NCI-H69 (cell line): ENCODE results near the gene WDCP.
A peak's percentile ranks its signal among the peaks of the same experiment; 100 is the strongest.
"Not testable (repeated sequence)": the region's sequence is repeated elsewhere in the genome, so short reads cannot be mapped to it uniquely, and the experiment has no call there.

ENCODE experiments used
- DNase-seq: peaks from one replicate; lab custom pipeline; 2025; lab: John Stamatoyannopoulos, UW

WDCP gene, protein sequence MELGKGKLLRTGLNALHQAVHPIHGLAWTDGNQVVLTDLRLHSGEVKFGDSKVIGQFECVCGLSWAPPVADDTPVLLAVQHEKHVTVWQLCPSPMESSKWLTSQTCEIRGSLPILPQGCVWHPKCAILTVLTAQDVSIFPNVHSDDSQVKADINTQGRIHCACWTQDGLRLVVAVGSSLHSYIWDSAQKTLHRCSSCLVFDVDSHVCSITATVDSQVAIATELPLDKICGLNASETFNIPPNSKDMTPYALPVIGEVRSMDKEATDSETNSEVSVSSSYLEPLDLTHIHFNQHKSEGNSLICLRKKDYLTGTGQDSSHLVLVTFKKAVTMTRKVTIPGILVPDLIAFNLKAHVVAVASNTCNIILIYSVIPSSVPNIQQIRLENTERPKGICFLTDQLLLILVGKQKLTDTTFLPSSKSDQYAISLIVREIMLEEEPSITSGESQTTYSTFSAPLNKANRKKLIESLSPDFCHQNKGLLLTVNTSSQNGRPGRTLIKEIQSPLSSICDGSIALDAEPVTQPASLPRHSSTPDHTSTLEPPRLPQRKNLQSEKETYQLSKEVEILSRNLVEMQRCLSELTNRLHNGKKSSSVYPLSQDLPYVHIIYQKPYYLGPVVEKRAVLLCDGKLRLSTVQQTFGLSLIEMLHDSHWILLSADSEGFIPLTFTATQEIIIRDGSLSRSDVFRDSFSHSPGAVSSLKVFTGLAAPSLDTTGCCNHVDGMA

DNA sequence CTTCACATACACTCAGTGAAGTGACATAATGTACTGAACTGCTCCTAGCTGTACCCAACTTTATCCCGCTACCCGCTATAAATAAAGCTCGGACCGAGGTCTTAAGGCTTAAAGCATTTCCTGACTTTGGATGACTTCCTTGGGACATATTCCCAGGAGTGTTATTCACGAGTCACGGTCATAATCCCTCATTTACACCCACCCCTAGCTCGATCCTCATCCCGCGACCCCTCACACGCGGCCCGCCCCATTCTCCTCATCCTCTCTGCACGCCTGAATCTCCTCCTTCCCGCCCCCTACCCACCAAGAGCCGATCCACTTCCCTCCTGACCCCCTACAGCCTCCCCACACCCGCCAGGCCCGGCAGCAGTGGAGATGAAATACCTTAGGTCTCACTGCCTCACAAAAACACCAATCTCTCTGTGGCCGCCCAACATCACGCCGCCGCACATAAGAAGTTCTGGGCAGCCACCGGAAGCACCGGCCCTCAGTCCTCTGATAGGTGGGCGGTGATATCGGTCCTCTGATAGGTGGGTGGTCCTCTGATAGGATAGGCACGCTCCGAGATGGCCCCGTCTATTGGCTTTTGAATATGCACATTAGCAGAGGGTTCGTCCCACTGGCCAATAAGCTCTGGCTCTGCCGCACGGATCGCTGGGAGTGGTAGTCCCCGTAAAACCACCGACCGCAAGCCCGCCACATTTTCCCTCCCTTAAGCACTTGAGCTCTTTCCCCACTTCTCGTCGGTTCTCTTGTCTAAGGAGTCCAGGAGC lies at the start of gene WDCP:
Gene WDCP, minus strand, starts transcription at position 462 of the 773 bp plus-strand sequence. CDS start 7,897 bp downstream, outside the sequence.
- DNase-seq: peak; percentile 96

DNA sequence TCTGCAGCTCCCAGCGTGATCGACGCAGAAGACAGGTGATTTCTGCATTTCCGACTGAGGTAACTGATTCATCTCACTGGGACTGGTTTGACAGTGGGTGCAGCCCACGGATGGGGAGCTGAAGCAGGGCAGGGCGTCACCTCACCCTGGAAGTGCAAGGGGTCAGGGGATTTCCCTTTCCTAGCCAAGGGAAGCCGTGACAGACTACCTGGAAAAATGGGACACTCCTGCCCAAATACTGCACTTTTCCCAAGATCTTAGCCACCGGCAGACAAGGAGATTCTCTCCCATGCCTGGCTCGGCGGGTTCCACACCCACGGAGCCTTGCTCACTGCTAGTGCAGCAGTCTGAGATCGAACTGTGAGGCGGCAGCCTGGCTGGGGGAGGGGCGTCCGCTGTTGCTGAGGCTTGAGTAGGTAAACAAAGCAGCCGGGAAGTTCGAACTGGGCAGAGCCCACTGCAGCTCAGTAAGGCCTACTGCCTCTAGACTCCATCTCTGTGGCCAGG lies 48.0 kb upstream of the WDCP start:
- not testable (repeated sequence) for DNase-seq

DNA sequence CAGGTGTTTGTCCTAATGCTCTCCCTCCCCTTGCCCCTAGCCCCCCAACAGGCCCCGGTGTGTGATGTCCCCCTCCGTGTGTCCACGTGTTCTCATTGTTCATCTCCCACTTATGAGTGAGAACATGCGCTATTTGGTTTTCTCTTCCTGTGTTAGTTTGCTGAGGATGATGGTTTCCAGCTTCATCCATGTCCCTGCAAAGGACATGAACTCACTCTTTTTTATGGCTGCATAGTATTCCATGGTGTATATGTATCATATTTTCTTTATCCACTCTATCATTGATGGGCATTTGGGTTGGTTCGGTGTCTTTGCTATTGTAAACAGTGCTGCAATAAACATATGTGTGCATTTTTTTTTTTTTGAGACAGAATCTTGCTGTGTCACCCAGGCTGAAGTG lies 46.1 kb upstream of the WDCP start:
- not testable (repeated sequence) for DNase-seq

DNA sequence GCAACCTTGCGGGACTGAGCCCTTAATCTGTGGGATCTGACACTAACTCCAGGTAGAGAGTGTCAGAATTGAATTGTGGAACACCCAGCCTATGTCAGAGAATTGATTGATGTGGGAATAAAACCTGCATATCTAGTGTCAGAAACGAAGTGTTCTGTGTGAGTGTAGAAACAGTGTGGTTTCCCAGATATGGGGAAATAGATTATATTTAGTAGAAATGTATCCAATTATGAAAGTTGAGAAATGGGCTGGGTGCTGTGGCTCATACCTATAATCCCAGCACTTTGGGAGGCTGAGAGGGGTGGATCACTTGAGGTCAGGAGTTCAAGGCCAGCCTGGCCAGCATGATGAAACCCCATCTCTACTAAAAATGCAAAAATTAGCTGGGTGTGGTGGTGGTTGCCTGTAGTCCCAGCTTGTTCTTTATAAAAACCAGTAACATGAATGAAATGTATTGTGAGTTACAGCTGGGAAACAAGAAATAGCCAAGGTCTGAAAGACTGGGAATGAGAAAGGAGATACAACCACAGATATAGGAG lies 41.7 kb upstream of the WDCP start:
- DNase-seq: no peak

DNA sequence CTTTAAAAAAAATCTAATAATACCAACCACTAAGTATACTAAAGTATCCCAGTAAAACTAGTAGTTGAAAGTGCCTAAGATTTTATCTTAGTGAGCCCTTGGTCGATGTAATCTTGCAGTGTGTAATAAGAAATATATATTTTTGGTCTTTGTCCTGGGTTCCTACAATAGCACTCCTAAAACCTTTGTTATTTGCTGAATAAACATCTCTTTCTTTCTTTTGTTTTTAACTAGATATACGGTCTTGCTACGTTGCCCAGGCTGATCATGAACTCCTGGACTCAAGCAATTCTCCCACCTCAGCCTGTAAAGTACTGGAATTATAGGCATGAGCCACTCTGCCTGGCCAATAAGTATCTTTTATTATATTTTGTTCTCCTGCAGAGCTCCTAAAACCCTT lies 39.8 kb upstream of the WDCP start:
- no peak for DNase-seq

DNA sequence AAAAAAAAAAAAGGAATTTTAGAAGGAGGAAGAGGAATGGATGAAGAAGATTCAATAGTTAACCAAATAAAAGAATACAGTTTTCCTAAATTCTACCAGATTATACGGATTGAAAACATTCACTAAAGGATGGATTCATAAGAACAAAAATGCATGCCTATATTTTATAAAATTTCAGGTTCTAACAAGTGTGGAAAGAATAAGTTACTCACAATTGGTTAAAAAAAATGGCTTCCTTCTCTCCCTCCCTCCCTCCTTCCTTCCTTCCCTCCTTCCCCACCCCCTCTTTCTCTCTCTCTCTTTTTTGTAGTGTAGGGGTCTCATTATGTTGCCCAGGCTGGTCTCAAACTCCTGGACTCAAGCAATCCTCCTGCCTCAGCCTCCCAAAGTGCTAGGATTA lies 39.0 kb upstream of the WDCP start:
- no peak for DNase-seq

DNA sequence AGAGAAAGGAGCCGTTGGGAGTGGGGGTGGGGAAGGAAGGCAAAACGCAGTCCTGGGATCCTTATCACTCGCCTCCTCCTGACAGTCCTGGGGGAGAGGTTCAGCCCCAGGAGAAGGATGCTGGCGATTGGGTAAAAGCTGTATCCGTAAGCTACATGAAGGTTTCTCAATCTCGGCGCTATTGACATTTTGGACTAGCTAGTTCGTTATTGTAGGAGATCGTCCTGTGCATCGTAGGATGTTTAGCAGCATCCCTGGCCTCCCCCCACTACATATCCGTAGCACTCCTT lies 38.0 kb upstream of the WDCP start:
- DNase-seq: no peak

DNA sequence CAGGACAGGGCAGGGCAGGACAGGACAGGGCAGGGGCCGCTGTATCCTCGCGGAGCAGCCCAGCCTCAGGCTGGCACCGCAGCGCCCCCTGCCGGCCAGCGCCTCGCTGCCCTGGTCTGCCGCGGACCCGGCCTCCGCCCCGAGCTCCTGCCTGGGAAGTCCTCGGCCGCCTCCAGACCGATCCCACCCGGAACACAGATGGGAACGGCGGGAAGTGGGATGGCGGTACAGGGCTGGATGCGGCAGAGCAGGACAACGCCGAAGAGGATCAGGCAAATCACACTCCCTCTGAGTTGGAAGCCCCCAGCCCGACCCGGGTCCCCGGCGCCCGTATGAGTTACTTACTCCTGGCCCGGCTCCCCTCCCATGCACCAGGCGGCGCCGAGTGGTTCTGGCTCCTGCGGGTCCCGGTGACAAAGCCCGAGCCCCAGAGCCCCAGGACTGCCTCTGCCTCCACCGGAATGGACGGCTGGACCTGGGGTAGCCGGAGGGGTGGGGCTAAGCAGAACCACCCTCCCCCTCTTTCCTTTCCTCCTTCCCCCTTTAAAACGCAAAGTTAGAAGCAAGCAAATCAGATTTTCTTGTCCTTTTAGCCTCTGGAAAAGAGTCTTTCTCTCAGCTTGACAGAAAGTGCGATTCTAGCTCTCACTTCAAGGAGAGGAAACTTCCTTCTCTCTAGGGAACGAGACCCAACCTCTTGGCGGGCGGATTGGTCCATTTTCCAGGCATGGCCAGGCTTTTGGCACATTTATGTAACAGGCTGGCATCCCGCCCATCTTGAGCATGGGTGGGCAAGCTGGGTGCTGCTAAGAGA lies 37.4 kb upstream of the WDCP start, which contains the start of gene TP53I3:
Gene TP53I3, minus strand, starts transcription at position 449 of the 814 bp plus-strand sequence. CDS start 508 bp downstream, outside the sequence.
- peak; percentile 79 for DNase-seq

DNA sequence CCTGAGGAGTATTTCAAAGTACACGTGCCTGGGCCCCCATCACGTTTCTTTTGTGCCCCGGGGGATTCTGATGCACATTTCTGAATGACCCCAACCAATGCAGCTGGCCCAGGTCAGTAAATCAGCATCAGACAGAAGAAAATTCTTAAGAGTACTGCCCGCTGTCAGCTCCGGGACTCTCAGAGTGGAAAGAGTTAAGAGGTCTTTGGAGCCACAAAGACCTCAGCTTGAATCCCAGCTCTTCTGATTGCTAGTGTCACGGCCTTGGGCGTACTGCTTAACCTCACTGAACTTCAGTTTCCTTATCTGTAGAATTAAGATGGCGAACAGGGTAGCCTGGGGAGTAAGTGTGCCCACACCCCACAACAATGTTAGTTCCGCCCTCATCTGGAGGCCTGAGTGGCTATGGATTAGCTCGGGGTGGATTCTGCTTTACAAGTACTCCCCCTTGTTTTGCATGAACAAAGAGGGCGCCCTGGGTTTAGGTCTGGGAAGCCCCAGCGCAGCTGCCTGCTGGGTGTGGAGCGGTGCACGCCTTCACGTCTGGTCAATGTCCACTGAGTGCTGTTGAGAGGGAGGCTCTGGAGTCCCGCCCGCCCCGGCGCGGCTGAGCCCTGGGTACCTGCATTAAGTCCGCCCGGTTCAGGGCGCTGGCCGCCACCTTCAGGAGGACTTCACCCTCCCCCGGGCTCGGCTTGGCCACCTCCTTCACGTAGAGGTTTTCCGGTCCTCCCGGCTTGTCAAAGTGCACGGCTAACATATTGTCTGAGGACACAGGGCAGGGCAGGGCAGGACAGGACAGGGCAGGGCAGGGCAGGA lies 36.6 kb upstream of the WDCP start:
- peak; percentile 68 for DNase-seq

DNA sequence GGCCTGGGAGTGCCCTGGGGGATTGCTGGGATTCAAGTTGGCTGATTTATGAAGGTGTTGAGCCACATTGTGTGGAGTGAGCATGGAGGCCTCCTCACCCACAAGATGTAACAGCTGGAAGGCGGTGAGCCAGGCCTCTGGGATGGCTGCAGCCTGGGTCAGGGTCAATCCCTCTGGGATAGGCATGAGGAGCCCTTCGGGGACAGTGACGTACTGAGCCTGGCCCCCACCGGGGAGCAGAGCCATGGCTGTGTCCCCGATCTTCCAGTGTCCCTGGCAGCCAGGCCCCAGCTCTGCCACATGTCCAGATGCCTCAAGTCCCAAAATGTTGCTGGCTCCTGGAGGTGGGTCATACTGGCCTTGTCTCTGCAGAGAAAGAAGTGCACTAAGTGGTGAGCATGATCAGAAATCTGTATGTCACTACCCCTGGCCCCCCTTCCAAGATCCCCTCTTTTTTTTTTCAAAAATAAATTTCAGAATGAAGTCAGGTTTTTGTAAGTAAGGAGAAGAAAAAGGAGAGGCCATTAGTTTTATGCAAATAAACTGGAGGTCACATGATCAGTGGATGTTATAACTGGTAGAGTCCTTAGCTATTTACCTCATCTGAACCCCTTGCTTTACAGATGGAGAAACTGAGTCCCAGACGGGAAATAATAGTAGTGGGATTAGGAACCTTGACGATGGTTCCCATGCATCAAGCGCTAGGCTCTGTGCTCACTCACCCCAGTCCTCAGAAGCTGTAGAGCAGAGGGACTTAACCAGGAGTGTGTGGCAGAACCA lies 35.8 kb upstream of the WDCP start:
- no peak for DNase-seq

DNA sequence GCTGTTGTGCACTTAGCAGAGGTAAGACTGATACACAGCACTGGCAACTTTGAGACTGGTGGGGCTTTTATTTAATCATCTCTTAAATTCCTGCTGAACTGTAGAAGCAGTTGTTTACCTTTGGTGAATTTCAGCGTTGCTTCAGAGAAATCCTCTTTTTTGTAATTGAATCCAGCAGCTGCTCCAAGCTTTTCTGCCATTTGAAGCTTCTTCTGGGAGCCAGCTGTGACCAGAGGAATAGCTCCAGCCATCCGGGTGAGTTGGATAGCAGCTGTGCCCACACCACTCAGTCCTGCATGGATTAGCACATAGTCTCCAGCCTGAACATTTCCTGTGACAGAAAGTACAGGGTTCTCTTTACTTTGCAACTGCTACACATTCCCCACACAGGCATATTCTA lies 33.5 kb upstream of the WDCP start:
- DNase-seq: no peak

DNA sequence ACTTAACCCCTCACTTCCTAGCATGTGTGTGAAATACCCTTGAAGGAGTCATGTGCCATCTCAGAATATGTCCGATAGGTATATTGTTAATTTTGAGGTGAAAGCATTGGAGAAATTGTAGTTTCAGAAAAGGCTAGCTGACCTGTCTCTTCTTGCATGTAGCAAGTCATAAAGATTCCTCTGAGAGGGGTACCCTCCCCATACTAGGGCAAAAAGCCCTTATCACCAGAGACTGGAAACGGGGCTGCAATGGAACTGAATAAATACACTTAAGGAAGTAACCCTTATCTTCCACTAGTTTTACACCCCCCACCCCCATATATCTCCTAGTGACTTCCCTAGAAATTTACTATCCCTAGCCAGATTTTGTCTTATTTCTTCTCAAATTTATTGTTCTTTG lies 30.7 kb upstream of the WDCP start:
- DNase-seq: no peak

DNA sequence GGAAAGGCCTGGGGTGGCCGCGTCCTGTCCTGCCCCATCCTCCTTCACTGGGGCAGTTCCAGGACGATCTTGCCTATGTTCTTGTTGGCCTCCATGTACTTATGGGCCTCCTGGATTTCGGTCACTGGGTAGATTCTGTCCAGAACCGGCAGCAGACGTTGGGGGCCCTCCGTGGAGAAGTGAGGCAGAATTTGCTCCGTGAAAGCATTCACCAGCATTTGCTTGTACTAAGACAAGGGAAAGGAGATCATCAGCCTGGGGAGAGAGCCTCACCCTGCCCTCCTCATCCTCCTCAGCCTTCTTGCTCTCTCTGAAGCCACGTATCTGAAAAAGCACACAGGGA lies 30.3 kb upstream of the WDCP start:
- no peak for DNase-seq

DNA sequence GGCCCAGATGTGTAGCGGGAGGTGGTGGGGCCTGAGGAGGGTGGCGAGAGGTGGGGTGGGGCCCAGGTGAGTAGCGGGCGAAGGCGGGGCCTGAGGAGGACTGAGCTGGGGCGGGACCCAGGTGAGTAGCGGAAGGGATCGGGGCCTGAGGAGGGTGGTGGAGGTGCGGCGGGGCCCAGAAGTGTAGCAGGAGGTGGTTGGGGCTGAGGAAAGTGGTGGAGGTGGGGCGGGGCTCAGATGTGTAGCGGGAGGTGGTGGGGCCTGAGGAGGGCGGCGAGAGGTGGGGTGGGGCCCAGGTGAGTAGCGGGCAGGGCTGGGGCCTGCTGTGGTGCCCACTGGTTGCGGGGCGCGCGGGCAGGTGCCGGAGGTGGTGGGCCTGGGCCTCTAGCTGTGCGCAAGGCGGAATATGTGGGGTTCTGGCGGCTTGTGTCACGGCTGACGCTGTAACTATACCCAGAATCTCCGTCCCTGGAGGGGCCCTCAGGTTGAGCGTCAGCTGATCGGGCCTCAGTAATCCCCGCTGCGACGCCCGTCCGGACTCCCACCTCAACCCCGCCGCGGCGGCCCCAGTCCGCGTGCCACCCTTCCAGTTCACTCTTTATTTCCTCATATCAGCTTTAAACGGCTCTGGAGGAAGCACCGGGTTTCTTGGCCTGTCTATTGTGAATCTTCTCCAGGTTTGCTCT lies 29.8 kb upstream of the WDCP start:
- DNase-seq: peak; percentile 60

DNA sequence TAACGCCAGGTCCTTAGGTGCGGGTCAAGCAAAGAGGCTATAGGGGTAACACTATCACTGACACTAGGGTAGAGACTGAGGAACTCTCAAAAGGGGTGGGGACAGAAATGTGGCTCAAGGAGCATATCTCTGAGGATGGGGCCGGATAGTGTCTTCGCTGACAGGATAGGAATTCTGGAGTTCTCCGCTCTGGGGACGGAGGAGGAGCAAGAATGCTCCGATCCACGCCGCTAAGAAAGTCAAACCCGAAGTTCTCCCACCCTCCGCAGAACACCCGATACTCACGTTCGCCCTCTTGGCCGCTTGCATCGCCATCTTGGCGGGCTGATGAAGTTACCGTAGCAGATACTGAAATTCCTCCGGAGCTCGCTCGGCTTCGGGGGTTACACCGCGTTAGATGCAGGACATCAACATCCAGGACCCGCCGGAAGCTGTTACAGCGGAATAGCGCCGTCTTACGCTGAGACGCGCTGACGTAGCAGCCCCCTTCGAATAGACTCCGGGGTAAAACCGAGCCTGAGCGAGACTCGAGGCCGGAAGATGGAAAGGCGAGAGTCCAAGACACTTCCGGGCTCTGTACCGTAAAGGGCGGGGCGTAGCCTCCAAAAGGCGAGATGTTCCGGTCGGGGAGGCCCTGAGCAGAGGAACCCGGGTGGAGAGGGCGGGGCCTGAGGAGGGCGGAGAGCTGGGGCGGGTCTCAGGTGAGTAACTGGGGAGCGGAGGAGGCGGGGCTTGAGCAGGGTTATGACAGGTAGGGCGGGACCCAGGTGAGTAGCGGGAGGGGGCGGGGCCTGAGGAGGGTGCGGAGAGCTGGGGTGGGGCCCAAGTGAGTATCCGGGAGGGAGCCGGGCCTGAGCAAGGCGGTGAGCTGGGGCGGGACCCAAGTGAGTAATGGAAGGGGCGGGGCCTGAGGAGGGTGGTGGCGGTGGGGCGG lies 29.0 kb upstream of the WDCP start, which contains the start of gene SF3B6:
Gene SF3B6, minus strand, starts transcription at position 412 of the 934 bp plus-strand sequence. Its CDS starts 97 bp downstream, at position 315.
- DNase-seq: peak; percentile 98

DNA sequence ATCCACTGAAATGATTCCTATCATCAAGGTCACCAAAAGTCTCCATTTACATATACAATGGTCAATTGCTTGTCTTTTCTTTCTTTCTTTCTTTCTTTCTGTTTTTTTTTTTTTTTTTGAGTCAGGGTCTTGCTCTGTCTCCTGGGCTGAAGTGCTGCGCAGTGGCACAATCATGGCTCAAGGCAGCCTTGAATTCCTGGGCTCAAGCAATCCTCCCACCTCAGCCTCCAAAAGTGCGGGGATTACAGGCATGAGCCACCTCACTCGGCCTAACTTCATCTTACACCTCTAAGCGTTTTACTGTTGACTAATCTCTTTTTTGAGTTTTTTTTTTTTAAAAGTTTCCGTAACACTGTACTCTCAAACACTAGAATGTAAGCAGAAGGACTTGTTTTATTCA lies 28.1 kb upstream of the WDCP start:
- no peak for DNase-seq

DNA sequence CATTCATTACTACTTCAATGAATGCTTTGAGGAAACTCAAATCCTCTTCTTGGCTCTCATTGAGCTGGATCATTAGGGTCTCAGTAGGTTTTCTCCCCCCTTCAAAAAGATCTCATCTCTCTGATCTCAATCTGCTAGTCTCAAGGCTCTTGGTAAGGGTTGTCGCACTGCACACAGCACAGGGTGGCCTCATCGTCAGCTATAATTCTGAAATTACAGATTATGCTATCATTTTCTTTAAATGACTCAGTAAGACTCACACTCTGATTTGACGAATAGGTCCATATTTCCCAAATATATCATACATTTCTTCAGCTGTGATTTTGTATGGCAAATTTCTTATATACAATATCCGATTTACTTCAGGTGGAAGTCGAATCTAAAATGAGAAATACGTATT lies 26.6 kb upstream of the WDCP start:
- DNase-seq: no peak

DNA sequence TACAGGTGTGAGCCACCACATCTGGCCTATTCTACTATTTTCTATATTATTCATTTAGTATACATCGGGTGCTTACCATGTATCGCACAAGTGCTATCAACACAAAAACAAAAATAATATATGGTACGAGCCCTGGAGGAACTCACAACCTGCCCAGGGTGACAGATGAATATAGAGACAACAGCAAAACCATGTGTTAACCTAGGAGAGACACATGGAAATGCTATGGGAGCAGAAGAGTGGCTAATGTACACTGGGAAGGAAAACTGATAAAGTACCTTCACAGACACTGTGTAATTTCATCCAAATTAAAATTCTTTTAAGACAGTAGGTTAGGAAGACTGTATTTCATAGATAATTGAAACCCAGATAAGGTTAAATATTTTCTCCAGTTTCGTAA lies 25.1 kb upstream of the WDCP start:
- no peak for DNase-seq
